ENCODE data around the gene SMIM38.

The SMIM38 gene

GRCh38 chr11:69155302-69156234 lies at the start of gene SMIM38:
Gene SMIM38 (plus strand): TSS chr11:69155935. CDS start chr11:69157847, 1,912 bp downstream.
- no peak for DNase-seq (ENCODE audit: low read depth in 2 of 2)

GRCh38 chr11:69106031-69106811 lies 49.5 kb upstream of the SMIM38 start:
- DNase-seq (ENCODE audit: low read depth in 2 of 2) = no peak

GRCh38 chr11:69107413-69107812 lies 48.3 kb upstream of the SMIM38 start:
- no peak for DNase-seq (ENCODE audit: low read depth in 2 of 2)

- no peak for DNase-seq (ENCODE audit: low read depth in 2 of 2)
Observed at GRCh38 chr11:69108030-69108429, 47.7 kb upstream of the SMIM38 start.

GRCh38 chr11:69108559-69108958 lies 47.2 kb upstream of the SMIM38 start:
- DNase-seq (ENCODE audit: low read depth in 2 of 2) = no peak

GRCh38 chr11:69109101-69109500 lies 46.6 kb upstream of the SMIM38 start:
- no peak for DNase-seq (ENCODE audit: low read depth in 2 of 2)

- no peak for DNase-seq (ENCODE audit: low read depth in 2 of 2)
Observed at GRCh38 chr11:69110451-69110850, 45.3 kb upstream of the SMIM38 start.

- DNase-seq (ENCODE audit: low read depth in 2 of 2) = no peak
Observed at GRCh38 chr11:69111624-69112542, 43.9 kb upstream of the SMIM38 start.

GRCh38 chr11:69113226-69113625 lies 42.5 kb upstream of the SMIM38 start:
- no peak for DNase-seq (ENCODE audit: low read depth in 2 of 2)

- DNase-seq (ENCODE audit: low read depth in 2 of 2) = no peak
Observed at GRCh38 chr11:69113646-69114340, 41.9 kb upstream of the SMIM38 start.

- DNase-seq (ENCODE audit: low read depth in 2 of 2) = no peak
Observed at GRCh38 chr11:69114362-69114761, 41.4 kb upstream of the SMIM38 start.

GRCh38 chr11:69114811-69115523 lies 40.8 kb upstream of the SMIM38 start:
- no peak for DNase-seq (ENCODE audit: low read depth in 2 of 2)

- DNase-seq (ENCODE audit: low read depth in 2 of 2) = no peak
Observed at GRCh38 chr11:69115586-69116560, 39.9 kb upstream of the SMIM38 start.

GRCh38 chr11:69116671-69117070 lies 39.1 kb upstream of the SMIM38 start:
- no peak for DNase-seq (ENCODE audit: low read depth in 2 of 2)

- no peak for DNase-seq (ENCODE audit: low read depth in 2 of 2)
Observed at GRCh38 chr11:69119190-69119589, 36.5 kb upstream of the SMIM38 start.

GRCh38 chr11:69120096-69120875 lies 35.4 kb upstream of the SMIM38 start:
- no peak for DNase-seq (ENCODE audit: low read depth in 2 of 2)

GRCh38 chr11:69121021-69121420 lies 34.7 kb upstream of the SMIM38 start:
- DNase-seq (ENCODE audit: low read depth in 2 of 2) = no peak

- no peak for DNase-seq (ENCODE audit: low read depth in 2 of 2)
Observed at GRCh38 chr11:69121621-69122325, 34.0 kb upstream of the SMIM38 start.

All from activated CD8-positive, alpha-beta memory T cell treated with anti-CD3 and anti-CD28 coated beads for 4 hours (primary cell).